Right lobe of liver (tissue), 4 donors: Measurements from ENCODE around the gene HEMK1.

ENCODE experiments used
- CTCF ChIP-seq, 4 donors: fragments of 200-600 bp in 3 of 4; fragments of 450-650 bp in 1 of 4; IDR thresholded peaks; one replicate each; pipeline versions ENCODE4 v1.5.1 to v1.8.0; 2016 to 2022; ENCODE audit warnings: antibody characterized with exemption in 4 of 4, mild to moderate bottlenecking in 2 of 4
- POLR2A ChIP-seq: fragments of 450-650 bp; IDR thresholded peaks from one replicate; pipeline ENCODE4 v1.6.1; 2017; ENCODE audit warnings: antibody characterized with exemption, mild to moderate bottlenecking
- donor health status: DM: no; HTN: no; CAD: no.
- donor health status: DM: no; HTN: no; CAD: no.
- donor health status: DM: no; HTN: yes; CAD: no.

GRCh38 chr3:50559702-50560101 is 9.6 kb upstream of the HEMK1 start:
- no peak for TF ChIP-seq CTCF (IDR thresholded peaks at IDR 0.05)
- TF ChIP-seq POLR2A = no peak
